HG03159 (cell line): Measurements from ENCODE around the gene CC2D2B.
A peak's percentile ranks its signal among the peaks of the same experiment; 100 is the strongest.
"Not testable (repeated sequence)": the region's sequence is repeated elsewhere in the genome, so short reads cannot be mapped to it uniquely, and the experiment has no call there.

Experiments used
- ATAC-seq: cut with Tn5 transposase; IDR thresholded peaks from one replicate; pipeline ENCODE4 v1.9.1; 2021; ENCODE audit warnings: mild to moderate bottlenecking, moderate library complexity; ENCODE audit not compliant: unreplicated experiment

Gene CC2D2B

GRCh38 chr10:95905897-95906580, 1.7 kb upstream of the CC2D2B start:
- ATAC-seq = not testable (repeated sequence)

- peak; percentile 34 for ATAC-seq
Observed at GRCh38 chr10:95906677-95907455, 909 bp upstream of the CC2D2B start.

- no peak for ATAC-seq
Observed at GRCh38 chr10:95908450-95908849, 675 bp downstream of the CC2D2B start.

- no peak for ATAC-seq
Observed at GRCh38 chr10:95909561-95909960, 1.8 kb downstream of the CC2D2B start.

GRCh38 chr10:95916039-95916438, 8.3 kb downstream of the CC2D2B start:
- ATAC-seq = not testable (repeated sequence)

GRCh38 chr10:95920798-95921426, 13.1 kb downstream of the CC2D2B start:
- no peak for ATAC-seq

- no peak for ATAC-seq
Observed at GRCh38 chr10:95925033-95925432, 17.3 kb downstream of the CC2D2B start.

GRCh38 chr10:95935429-95935828, 27.7 kb downstream of the CC2D2B start:
- ATAC-seq = no peak

GRCh38 chr10:95941115-95941514, 33.3 kb downstream of the CC2D2B start:
- no peak for ATAC-seq

- no peak for ATAC-seq
Observed at GRCh38 chr10:95963202-95963990, 55.6 kb downstream of the CC2D2B start.

- ATAC-seq = no peak
Observed at GRCh38 chr10:95963991-95964389, 56.2 kb downstream of the CC2D2B start.

- ATAC-seq = no peak
Observed at GRCh38 chr10:95964756-95965155, 57.0 kb downstream of the CC2D2B start.

GRCh38 chr10:95976362-95977229, 68.8 kb downstream of the CC2D2B start:
- no peak for ATAC-seq

- no peak for ATAC-seq
Observed at GRCh38 chr10:95982200-95982599, 74.4 kb downstream of the CC2D2B start.

GRCh38 chr10:95987685-95988426, 80.1 kb downstream of the CC2D2B start:
- ATAC-seq = peak; percentile 94

- ATAC-seq = no peak
Observed at GRCh38 chr10:95988702-95989101, 80.9 kb downstream of the CC2D2B start.

GRCh38 chr10:95994376-95994775, 86.6 kb downstream of the CC2D2B start:
- ATAC-seq = not testable (repeated sequence)

- ATAC-seq = no peak
Observed at GRCh38 chr10:95998255-95998784, 90.5 kb downstream of the CC2D2B start.

GRCh38 chr10:96013956-96014355, 106.2 kb downstream of the CC2D2B start:
- ATAC-seq = no peak
